Measurements from ENCODE around the gene CSK.

Gene CSK

DNA sequence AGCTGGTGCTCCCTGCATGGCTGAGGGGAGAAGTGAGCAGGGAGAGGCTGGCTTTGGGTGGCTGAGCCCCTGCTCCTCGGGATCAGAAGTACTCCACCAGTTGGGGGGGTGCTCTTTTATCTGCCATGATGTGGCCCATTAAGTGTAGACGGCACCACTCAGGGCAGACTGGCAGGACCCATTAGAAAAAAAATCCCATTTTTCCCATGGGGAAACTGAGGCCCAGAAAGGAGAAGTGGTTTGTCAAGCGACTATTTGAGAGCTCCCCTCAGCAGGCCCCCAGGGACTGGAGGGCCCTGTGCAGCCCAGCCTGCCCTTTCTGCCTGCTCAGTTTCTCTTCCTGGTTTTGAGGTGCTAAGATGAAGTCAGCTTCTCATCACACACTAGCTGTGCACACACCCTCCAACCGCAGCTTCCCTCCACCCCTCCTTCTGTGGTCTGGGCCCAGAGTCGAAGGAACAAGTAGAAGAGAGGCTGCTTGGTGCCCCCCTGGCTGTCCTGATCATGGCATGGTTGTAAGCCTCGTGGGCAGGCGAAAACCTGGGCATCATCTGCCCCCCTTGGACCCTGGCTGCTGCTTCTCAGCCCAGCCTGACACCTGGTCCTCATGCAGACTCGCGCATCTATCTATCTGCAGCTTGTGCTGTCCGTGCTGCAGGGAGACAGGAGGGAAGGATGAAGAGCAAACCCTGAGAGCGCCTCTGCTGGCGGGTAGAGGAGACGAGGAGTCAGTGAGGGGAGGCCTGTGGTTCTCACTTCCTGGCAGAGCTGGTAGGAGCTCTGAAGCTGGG, 5.6 kb downstream of the CSK start:
- DNase-seq (ENCODE audit: low read depth) = peak; percentile 76

DNA sequence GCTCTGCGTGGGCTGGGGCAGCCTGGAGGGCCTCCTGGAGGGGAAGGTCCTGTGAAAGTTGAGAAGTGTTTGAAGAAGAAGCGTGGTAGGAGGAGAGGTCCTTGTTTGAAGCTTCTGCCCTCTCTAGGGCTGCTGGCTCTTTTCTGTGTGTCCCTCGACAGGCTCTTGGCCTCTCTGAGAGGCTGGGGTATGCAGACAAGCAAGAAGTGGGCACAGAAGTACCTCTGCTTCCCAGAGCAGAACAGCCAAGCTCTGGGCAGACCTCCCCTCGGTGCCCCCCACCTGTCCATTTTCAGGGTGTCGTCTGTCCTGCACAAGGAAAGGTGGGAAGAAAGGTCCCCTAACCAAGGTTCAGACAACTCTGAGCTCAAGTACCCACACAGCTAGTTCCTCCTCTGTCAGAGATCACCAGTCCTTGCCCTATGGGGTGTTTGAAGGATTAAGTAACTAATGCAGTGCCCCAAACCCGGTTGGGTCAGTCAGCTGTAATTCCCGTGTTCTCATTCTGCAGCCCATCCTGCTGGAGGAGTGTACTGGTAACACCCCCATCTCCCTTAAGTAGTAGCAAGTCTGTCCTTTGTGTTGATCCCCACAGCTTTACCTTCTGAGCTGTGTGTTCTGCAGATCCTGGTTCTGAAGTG, 6.3 kb downstream of the CSK start:
- DNase-seq (ENCODE audit: low read depth) = no peak

DNA sequence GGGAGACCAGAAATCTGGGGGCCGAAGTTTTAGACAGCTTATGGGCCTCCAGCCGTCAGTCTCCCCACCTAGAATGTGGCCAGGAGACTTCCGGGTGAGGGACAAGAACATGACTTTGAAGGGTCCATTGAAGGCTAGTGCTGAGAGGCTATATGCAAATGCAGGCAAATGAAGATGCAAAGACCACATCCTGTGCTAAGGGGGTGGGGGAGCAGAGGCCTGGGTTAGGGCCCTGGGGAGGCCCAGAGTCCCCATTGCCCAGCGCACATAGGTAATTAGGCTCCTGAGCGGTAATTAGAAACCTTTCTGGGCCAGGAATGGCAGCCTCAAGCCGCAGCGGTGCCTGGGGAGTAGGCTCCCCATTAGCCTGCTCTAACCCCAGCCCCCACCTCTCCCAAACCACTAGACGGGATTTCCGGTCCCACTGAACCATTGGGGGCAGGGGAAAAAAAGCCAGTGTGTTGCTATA, 6.8 kb downstream of the CSK start:
- DNase-seq (ENCODE audit: low read depth) = no peak

DNA sequence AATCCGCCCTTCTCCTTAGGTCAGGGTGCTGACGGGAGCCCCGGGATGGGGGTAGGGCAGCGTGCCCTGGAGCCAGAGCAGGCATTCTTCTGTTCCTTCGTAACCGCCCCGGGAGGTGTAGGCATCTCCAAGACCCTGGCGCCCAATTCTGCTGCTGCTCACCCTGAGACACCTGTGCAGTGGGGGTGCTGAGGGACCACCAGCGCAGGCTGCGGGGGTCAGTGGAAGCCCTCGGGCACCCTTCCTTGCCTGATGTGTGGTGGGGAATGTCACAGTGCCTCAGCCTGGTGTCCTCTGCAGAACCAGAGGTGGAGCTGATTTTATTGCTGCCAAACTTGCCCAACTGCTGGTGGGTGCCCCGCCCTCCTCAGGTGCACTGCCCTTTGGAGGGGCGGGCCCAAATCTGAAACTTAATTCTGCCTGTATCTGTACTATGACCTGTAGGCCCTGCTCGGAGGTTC, 7.3 kb downstream of the CSK start:
- no peak for DNase-seq (ENCODE audit: low read depth)

DNA sequence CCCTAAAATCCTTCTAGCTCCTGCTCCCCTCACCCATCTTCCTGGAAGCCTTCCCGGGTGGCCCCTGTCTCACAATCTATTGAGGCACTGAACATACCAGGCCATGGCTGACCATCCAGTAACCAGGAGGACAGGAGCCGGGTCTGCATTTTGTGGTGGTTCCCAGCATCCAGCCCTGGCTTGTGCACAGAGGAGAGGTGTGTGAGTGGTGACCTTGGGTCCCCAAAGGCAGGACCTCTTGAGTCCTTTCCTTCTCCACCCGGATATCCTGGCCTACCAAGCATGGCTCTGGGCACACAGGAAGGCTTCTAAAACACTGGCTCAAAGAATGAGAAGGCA, 7.8 kb downstream of the CSK start:
- DNase-seq (ENCODE audit: low read depth) = no peak

DNA sequence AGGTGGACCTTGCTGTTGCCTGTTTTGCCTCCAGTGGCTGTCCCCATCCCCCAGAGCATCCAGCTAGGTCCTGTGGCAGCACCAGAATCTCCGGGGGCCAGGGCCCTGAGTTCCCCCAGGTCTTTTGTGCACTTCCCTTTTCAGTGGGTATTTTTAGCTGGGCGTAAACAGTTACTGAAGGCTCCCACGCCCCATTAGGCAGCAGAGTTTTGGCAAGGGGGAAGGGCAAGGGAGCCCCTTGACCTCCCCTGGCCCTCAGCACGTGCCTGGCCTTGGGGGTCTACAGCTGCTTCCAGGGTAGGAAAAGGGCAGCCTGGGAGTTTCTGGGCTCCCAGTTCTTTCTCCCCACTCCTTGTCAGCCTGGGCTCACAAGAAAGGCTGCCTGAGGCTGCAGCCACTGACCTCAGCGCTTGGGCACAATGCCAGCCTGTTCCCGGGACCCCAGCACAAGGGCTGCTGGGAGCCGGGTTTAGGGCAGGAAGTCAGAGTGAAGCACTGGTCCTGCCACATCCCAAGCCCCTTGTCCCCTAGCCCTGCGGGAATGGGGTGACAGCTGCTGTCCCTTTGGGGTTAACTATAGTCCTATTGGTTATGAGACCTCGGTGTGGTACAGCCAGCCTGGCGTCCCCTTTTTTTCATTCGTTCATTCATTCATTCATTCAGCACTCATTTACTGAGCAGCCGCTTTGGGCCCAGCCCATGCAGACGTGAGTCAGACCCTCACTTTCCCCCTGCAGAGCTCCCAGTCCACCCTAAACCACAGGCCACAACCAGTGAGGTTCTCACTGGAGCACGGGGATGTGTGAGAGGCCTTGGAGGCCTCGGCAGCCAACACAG, 8.4 kb downstream of the CSK start:
- DNase-seq (ENCODE audit: low read depth) = no peak

DNA sequence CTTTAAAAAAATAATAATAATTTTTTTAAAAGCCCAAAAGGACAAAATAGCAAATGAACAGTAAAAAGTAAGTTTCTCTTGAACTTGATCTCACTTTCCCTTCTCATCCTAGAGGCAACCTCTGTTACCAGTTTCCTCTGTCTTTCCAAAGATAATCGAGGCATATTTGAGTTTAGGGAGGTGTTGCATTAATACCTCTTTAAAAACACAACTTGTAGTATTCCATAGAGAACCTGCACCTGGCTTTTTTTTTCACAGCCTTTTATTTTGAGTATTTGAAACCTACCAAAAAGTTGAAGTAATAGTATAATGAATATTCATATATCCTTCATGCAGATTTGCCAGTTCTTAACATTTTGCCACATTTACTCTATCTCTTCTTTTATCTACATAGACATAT, 9.1 kb downstream of the CSK start:
- no peak for DNase-seq (ENCODE audit: low read depth)

DNA sequence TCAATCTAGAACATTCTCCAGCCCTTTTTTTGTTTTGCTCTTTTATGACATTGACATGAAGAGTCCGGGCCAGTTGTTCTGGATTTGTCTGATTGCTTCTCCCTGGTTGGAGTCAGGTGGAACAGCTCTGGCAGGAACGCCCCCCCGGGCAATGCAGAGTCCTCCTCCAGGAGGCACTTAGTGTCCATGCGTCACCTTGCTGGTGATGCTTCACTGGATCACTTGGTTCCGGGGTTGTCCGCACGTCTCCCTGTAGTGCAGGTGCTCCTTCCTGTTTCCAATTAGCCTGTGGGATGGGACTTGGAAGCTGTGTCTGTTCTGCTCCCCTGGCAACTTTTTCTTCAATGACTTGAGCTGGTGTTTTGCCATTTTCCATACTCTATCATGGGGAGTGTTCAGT, 9.8 kb downstream of the CSK start:
- no peak for DNase-seq (ENCODE audit: low read depth)

DNA sequence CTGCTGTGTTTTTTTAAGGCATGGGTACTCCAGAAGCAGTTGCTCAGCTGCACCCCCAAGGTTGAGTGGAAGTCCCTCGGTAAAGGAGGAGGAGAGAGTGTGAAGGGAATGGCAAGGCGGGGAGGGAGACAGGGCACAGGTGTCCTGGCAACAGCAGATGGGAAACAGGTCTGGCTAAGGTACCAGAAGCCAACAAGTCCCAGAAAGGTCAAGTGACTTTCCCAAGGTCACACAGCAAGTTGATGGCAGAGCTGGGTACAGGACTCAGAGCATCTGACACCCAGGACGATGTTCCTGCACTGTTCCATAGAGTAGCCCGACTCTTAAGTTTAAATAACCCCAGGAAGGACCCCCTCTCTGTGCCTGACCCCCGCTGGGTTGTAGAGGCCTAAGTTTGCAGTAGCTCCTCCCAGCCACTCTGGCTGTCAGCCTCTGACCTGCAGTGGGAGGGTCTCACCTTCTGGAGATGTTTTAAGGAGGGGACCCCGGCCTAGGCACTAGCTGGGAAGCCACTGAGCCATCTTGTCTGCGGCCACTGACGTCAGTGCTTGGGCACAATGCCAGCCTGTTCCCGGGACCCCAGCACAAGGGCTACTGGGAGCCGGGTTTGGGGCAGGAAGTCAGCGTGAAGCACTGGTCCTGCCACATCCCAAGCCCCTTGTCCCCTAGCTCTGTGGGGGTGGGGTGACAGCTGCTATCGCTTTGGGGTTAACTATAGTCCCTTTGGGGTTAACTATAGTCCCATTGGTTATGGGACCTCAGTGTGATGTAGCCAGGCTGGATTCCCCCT, 10.5 kb downstream of the CSK start:
- no peak for DNase-seq (ENCODE audit: low read depth)

DNA sequence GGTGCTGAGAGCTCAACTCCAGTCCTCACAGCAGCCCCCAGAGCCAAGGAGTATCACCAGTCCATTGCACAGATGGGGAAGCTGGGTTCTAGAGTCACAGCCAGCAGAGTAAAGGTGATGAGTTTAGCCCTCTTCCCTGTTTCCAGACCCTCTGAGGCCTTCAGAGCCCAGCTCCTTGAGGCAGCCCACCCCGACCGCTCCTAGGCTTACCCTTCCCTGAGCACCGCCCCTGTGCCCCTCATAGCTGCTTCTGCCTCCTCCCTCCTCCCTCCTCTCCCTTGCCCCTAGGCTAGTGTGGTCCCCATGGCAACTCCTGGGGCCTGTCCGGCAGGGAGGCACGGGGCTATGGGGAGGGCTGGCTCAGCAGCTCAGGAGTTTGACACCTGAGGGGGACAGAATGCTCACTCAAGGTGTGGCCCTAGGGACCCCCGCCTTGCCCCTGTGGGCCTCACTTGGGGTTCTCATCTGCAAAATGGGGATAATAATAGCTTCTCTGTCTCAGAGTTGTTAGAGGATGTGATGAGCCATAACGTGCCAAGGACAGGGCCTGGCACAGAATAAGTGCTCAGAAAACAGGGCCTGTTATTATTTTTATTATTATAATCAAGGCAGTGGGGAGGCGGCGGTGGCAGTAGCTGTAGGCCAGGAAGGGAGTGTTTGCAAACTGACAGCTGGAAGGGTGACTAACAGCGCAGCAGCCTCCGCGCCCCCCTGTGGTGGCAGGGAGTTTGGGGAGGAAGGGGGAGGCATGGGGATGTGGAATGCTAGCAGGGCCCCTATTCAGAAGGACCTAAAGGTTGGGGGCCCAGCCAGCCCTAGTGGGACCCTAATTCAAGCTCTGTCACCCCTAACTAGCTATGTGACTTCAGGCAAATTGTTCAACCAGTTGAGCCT, 11.5 kb downstream of the CSK start:
- DNase-seq (ENCODE audit: low read depth) = peak; percentile 72

DNA sequence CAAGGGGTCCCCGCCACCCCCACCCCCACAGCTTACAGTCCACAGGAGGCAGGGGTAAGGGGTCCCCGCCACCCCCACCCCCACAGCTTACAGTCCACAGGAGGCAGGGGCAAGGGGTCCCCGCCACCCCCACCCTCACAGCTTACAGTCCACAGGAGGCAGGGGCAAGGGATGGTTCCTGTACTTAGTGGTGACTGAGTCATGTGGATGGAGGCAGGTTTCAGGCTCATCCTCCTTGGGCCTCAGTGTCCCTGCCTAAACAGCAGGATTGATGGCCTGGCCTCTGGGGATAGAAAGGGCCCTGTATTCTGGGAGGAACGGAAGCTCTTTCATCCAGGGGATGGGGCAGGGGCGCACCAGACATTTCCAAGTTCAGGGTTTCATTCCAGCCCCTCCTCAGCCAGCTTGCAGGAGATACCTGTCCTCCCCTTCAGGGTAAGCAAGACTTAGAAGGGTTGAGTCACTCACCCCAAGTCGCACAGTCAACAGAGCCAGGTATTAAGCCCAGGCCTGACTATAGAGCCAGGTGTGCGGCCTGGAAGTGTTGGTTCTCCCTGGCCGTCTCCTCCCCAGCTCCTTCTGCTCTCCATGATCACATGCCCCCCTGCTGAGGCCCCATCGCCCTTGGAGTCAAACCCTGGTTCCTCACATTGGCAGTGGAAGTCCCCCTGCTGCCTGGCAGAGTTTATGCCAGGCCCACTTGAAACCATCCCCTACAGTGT, 12.5 kb downstream of the CSK start:
- DNase-seq (ENCODE audit: low read depth) = no peak

DNA sequence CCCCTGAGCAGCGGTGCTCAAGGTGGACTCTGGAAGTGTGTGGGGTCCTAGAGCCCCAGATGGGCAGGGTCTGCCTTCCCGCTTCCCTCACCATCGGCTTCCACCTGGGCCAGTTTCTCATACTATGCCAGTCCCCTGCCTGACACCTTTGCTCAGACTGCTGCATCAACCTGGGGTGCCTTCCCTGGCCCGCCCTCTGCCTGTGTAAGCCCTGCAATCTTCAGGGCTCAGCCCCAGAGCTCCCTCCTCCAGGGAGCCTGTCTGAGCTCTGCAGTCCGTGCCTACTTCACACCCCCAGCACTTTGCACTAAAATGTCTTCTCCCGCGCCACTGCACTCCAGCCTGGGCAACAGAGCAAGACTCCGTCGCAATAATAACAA, 13.1 kb downstream of the CSK start:
- no peak for DNase-seq (ENCODE audit: low read depth)

DNA sequence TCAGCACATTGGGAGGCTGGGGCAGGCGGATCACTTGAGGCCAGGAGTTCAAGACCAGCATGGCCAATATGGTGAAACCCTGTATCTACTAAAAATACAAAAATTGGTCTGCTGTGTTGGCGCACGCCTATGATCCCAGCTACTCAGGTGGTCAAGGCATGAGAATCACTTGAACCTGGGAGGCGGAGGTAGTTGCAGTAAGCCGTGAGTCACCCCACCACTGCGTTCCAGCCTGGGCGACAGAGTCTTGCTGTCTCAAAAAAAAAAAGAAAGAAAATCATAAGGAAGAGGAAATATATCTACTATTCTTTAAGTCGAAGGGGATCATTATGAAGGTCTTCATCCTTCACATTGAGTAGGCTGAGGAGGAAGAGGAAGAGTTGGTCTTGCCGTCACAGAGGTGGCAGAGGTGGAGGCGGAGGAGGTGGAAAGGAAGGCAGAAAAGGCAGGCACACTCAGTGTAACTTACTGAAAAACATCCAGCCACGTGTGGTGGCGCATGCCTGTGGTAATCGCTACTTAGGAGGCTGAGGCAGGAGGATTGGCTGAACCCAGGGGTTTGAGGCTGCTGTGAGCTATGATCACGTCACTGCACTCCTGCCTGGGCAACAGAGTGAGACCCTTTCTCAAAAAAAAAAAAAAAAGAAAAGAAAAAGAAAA, 14.2 kb downstream of the CSK start:
- no peak for DNase-seq (ENCODE audit: low read depth)

DNA sequence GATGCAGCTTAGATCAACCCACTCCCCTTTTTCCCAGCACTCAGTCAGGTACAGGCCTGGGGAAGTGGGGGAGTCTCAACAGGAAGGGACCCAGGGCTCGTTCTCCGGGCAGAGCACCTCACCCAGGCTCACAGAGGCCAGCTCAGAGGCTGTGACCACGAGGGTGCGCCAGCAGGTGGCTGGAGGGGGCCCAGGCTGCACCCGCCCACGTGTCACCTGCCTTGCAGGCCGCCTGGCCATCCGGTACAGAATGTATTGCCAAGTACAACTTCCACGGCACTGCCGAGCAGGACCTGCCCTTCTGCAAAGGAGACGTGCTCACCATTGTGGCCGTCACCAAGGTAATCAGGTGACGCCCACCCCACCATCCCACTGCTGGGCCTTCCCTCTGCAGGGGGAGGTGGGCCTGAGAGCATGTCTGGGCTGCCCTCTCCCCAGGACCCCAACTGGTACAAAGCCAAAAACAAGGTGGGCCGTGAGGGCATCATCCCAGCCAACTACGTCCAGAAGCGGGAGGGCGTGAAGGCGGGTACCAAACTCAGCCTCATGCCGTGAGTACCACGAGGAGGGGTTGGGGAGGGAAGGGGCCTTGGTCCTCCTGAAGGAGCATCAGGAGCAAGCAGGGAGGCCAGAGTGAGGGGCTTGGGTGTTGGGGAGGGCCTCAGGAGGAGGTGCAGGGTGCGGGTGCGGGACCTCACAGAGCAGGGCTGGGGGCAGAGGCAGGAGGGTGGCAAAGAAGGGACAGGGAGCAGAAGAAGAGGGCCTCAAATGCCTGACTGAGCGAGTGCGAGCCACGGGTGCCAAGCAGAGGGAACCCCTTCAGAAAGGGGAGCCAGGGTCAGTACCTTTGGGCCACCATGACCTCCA, 16.7 kb downstream of the CSK start:
- DNase-seq (ENCODE audit: low read depth) = no peak

DNA sequence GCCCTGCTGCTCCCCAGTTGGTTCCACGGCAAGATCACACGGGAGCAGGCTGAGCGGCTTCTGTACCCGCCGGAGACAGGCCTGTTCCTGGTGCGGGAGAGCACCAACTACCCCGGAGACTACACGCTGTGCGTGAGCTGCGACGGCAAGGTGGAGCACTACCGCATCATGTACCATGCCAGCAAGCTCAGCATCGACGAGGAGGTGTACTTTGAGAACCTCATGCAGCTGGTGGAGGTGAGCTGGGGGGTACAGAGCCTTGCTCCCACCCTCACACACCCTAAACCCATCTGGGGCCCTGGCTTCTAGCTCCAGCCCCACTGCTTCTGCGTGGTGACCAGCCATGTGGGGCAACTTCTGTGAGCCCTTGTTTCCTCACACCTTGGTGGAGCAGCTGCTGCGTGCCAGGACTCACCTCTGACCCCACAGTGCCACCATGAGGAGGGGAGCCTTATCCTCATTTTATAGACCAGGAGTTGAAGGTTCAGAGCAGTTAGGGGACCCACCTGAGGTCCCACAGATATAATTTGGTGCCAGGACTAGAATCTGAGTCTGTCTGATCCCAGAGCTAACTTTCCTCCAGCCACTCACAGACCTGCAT, 17.5 kb downstream of the CSK start:
- no peak for DNase-seq (ENCODE audit: low read depth)

DNA sequence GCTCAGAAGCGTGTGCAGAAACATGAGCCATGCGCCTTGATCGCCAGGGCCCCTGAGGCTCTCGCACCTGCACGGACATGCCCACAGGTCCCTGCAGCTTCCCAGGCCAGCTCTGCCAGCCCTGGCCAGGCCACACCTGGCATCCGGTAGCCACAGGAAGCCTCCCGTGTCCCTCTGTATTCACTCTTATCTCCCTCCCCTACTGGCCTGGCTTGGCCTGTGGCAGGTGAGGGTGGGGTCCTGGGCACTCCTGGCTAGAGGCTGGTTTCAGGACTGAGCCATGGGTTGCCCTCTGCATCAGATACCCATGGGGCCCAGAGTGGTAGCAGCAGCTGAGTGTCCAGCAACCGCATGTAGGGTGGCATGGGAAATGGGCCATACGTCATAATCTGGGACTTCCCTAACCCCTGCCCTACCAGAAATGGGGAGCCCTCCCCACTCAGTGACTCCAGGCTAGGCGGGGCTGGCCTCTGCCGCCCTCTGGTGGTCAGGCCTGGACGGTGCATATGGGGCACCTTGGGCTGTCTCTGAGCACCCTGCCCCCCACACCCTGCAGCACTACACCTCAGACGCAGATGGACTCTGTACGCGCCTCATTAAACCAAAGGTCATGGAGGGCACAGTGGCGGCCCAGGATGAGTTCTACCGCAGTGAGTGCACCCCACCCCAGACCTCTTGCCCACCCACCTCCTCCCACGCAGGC, 18.1 kb downstream of the CSK start:
- DNase-seq (ENCODE audit: low read depth) = peak; percentile 86

DNA sequence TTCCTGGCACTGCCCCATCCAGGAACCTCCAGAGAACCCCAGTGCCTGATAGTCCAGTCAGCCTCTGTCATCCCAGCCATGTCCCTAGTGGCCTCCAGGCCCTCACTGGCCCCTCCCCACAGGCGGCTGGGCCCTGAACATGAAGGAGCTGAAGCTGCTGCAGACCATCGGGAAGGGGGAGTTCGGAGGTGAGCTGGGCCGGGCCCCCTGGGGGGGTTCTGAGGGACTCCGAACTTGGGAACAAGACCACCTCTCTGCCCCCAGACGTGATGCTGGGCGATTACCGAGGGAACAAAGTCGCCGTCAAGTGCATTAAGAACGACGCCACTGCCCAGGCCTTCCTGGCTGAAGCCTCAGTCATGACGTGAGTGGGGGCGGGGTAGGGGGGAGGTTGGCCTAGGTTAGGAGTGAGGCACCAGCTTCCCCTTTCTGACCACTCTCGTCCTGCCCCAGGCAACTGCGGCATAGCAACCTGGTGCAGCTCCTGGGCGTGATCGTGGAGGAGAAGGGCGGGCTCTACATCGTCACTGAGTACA, 18.7 kb downstream of the CSK start:
- no peak for DNase-seq (ENCODE audit: low read depth)
